CD4-positive, alpha-beta T cell treated with Interferon alpha-2 for 1 hour (primary cell): ENCODE data around the gene SLC43A1.
"Not testable (repeated sequence)": the region's sequence is repeated elsewhere in the genome, so short reads cannot be mapped to it uniquely, and the experiment has no call there.

ENCODE experiments used
- DNase-seq, 2 donors: peaks; one replicate each; pipeline ENCODE4 v3.0.0-alpha.2; 2020 to 2022

SLC43A1 gene

GRCh38 chr11:57515332-57516060, at the start of gene SLC43A1:
TSS of gene SLC43A1 (minus strand) at chr11:57515702. CDS start at chr11:57514111, 1,591 bp downstream.
- DNase-seq = peak in 1 of 2 donors; percentile 30

- no peak for DNase-seq
These were observed 47.1 kb upstream of the SLC43A1 start for GRCh38 chr11:57562596-57562995.

GRCh38 chr11:57560146-57560545, 44.6 kb upstream of the SLC43A1 start:
- DNase-seq = no peak

GRCh38 chr11:57556041-57556440, 40.5 kb upstream of the SLC43A1 start:
- no peak for DNase-seq

- DNase-seq = no peak
These were observed 39.9 kb upstream of the SLC43A1 start for GRCh38 chr11:57555393-57555792.

GRCh38 chr11:57552479-57552878, 37.0 kb upstream of the SLC43A1 start:
- DNase-seq = no peak

GRCh38 chr11:57551941-57552340, 36.4 kb upstream of the SLC43A1 start:
- DNase-seq = no peak

- no peak for DNase-seq
These were observed 34.5 kb upstream of the SLC43A1 start for GRCh38 chr11:57549983-57550382.

- peak; percentile 23 to 33 for DNase-seq
These were observed 32.4 kb upstream of the SLC43A1 start for GRCh38 chr11:57547854-57548377.

- no peak for DNase-seq
These were observed 31.5 kb upstream of the SLC43A1 start for GRCh38 chr11:57546869-57547475.

GRCh38 chr11:57546451-57546850, 30.9 kb upstream of the SLC43A1 start:
- no peak for DNase-seq

- DNase-seq = no peak
These were observed 30.4 kb upstream of the SLC43A1 start for GRCh38 chr11:57545883-57546282.

- no peak for DNase-seq
These were observed 29.1 kb upstream of the SLC43A1 start for GRCh38 chr11:57544566-57544965.

GRCh38 chr11:57543593-57543992, 28.1 kb upstream of the SLC43A1 start:
- DNase-seq = no peak

GRCh38 chr11:57542582-57542981, 27.1 kb upstream of the SLC43A1 start:
- no peak for DNase-seq

GRCh38 chr11:57541169-57541568, 25.7 kb upstream of the SLC43A1 start:
- DNase-seq = no peak

GRCh38 chr11:57539342-57539741, 23.8 kb upstream of the SLC43A1 start:
- DNase-seq = no peak

GRCh38 chr11:57536947-57537619, 21.6 kb upstream of the SLC43A1 start, which contains the start of gene SMTNL1:
TSS of gene SMTNL1 (plus strand) at chr11:57537595. CDS start at chr11:57542643, 5,048 bp downstream.
- no peak for DNase-seq

- not testable (repeated sequence) for DNase-seq
These were observed 18.9 kb upstream of the SLC43A1 start for GRCh38 chr11:57534449-57534848.

GRCh38 chr11:57530596-57531507, 15.3 kb upstream of the SLC43A1 start, which contains the start of gene TIMM10:
TSS of gene TIMM10 (minus strand) at chr11:57530754. CDS start at chr11:57530189, 565 bp downstream.
- DNase-seq = peak; percentile 97

- DNase-seq = no peak
These were observed 14.7 kb upstream of the SLC43A1 start for GRCh38 chr11:57530215-57530595.

GRCh38 chr11:57529012-57529411, 13.5 kb upstream of the SLC43A1 start:
- no peak for DNase-seq
